ENCODE results near the gene BRAF.

- TF ChIP-seq ZNF274 (IDR thresholded peaks at IDR 0.05; ENCODE audit: low read depth, low read length), result no peak
- TF ChIP-seq YY1 (IDR thresholded peaks at IDR 0.05; ENCODE audit: insufficient read depth, insufficient read length), result no peak
- TF ChIP-seq SUZ12 (IDR thresholded peaks at IDR 0.05; ENCODE audit: extremely low read depth, insufficient read depth, insufficient read length), result no peak
Measured at GRCh38 chr7:140864732-140865131, 60.0 kb downstream of the BRAF start.
